Prostate gland (tissue), 2 donors: ENCODE results near the gene PEX3. TPM values are rescaled to one million over a fixed set of nuclear protein-coding genes. Genes with fewer than 3 reads are reported as not detected.
A peak's percentile ranks its signal among the peaks of the same experiment; 100 is the strongest.

Source experiments
- DNase-seq: peaks from one replicate; pipeline ENCODE4 v3.0.0-alpha.2; 2019; ENCODE audit warnings: low spot score
- H3K27ac ChIP-seq, 2 donors: fragments of 200-600 bp; sonication (generic); 2 replicates each; pipeline ENCODE4 v1.5.1; 2017 to 2019
- H3K27me3 ChIP-seq: fragments of 200-600 bp; sonication (generic); replicated peaks from 2 replicates; pipeline ENCODE4 v1.5.1; 2019; ENCODE audit not compliant: insufficient read depth
- H3K36me3 ChIP-seq, 2 donors: fragments of 200-600 bp; sonication (generic); 1 replicate in 1 of 2; 2 replicates in 1 of 2; pipeline versions ENCODE4 v1.5.1 to v1.8.1; 2017 to 2019
- H3K4me1 ChIP-seq: fragments of 200-600 bp; sonication (generic); replicated peaks from 2 replicates; pipeline ENCODE4 v1.5.1; 2019
- H3K4me3 ChIP-seq, 2 donors: fragments of 200-600 bp; sonication (generic); 2 replicates each; pipeline ENCODE4 v1.5.1; 2017 to 2019
- H3K9me3 ChIP-seq: fragments of 200-600 bp; sonication (generic); 2 replicates; pipeline ENCODE4 v1.5.1; 2017
- CTCF ChIP-seq, 4 experiments: fragments of 200-600 bp in 2 of 4; fragments of 450-650 bp in 2 of 4; sonication (generic) in 2 of 4; IDR thresholded peaks; 1 replicate in 3 of 4; 2 replicates in 1 of 4; pipeline ENCODE4 v1.5.1; 2016 to 2019; ENCODE audit warnings: antibody characterized with exemption in 4 of 4, mild to moderate bottlenecking in 2 of 4, moderate library complexity in 2 of 4
- POLR2A ChIP-seq: fragments of 450-650 bp; IDR thresholded peaks from one replicate; pipeline ENCODE4 v1.6.1; 2016; ENCODE audit warnings: antibody characterized with exemption, mild to moderate bottlenecking
- POLR2AphosphoS5 ChIP-seq: sonication (generic); formaldehyde crosslinking; IDR thresholded peaks from one replicate; pipeline ENCODE4 v1.6.1; 2017; ENCODE audit warnings: antibody characterized with exemption
- WGBS: methylation state at CpG from one replicate; pipeline ENCODE4 v1.1.5; 2018; 5-methylcytosine and 5-hydroxymethylcytosine counted together
- intact Hi-C: fragments of 100-400 bp; cut with DNase I; formaldehyde crosslinking; loops from one replicate; pipeline ENCODE4 v1.14.2; 2022
- total RNA-seq, 2 donors: library from RNA; depleted of rRNA; stranded (reverse); fragments of >200 nt; gene quantifications; one replicate each; pipeline ENCODE4 v1.1.0, GENCODE V29; 2016

The PEX3 gene
- total RNA-seq, 2 donors from 2014 or later = 16.0 to 23.7 TPM

- TF ChIP-seq POLR2A (peak; percentile 55), POLR2AphosphoS5 (peak; percentile 55), CTCF (IDR thresholded peaks at IDR 0.05) (peak in 1 of 4 experiments; percentile 3)
- 5% methylated on average over 58 of the region's 63 CpGs for WGBS
- H3K27me3 ChIP-seq = no peaks in the 10 kb centered on the region
- peak within 1 kb of the TSS; percentile 54 to 70 for H3K4me3 ChIP-seq
- intact Hi-C loops = no loop called here
- H3K36me3 ChIP-seq = no peaks in the 10 kb centered on the region
- H3K27ac ChIP-seq = peak within 1 kb of the TSS; percentile 75 to 79
- peak; percentile 67 for DNase-seq
- H3K4me1 ChIP-seq = no peaks in the 10 kb centered on the region
- no peaks in the 10 kb centered on the region for H3K9me3 ChIP-seq
These were observed 60.6 kb downstream of the PEX3 start, which contains the start of gene FUCA2 for GRCh38 chr6:143510991-143511891. FUCA2 (minus strand) TSS chr6:143511720; CDS start chr6:143511634, 86 bp downstream.

- H3K9me3 ChIP-seq = no peaks in the 10 kb centered on the region
- H3K27ac ChIP-seq = no peak overlapping the region
- TF ChIP-seq POLR2AphosphoS5 = no peak
- no peaks in the 10 kb centered on the region for H3K27me3 ChIP-seq
- DNase-seq = no peak
- no peaks in the 10 kb centered on the region for H3K4me1 ChIP-seq
- H3K4me3 ChIP-seq = no peak overlapping the region
- intact Hi-C loops = no loop called here
- 65% methylated on average over 4 of the region's 4 CpGs for WGBS
- H3K36me3 ChIP-seq = no peaks in the 10 kb centered on the region
These were observed 62.8 kb downstream of the PEX3 start for GRCh38 chr6:143513410-143513809.

- Histone ChIP-seq H3K36me3 (no peaks in the 10 kb centered on the region), H3K4me3 (no peak overlapping the region), H3K9me3 (no peaks in the 10 kb centered on the region), H3K27ac (no peak overlapping the region), H3K4me1 (no peaks in the 10 kb centered on the region), H3K27me3 (no peaks in the 10 kb centered on the region)
- WGBS = 65% methylated on average over 12 of the region's 12 CpGs
- intact Hi-C loops = no loop called here
- no peak for DNase-seq
- no peak for TF ChIP-seq POLR2A
- no peak for TF ChIP-seq CTCF (IDR thresholded peaks at IDR 0.05)
These were observed 64.6 kb downstream of the PEX3 start for GRCh38 chr6:143515061-143515760.

- TF ChIP-seq POLR2A (no peak), CTCF (IDR thresholded peaks at IDR 0.05) (no peak)
- H3K36me3 ChIP-seq = no peaks in the 10 kb centered on the region
- intact Hi-C loops = no loop called here
- no peaks in the 10 kb centered on the region for H3K27me3 ChIP-seq
- 72% methylated on average over 7 of the region's 7 CpGs for WGBS
- no peaks in the 10 kb centered on the region for H3K9me3 ChIP-seq
- H3K4me1 ChIP-seq = no peaks in the 10 kb centered on the region
- H3K27ac ChIP-seq = no peak overlapping the region
- H3K4me3 ChIP-seq = no peak overlapping the region
- DNase-seq = no peak
These were observed 65.3 kb downstream of the PEX3 start for GRCh38 chr6:143515766-143516355.

GRCh38 chr6:143516690-143517446 lies 66.3 kb downstream of the PEX3 start:
- intact Hi-C loops = no loop called here
- 64% methylated on average over 2 of the region's 2 CpGs for WGBS

More at GRCh38 chr6:143516690-143517446, 66.3 kb downstream of the PEX3 start:
- Histone ChIP-seq H3K4me3 (no peak overlapping the region), H3K4me1 (no peaks in the 10 kb centered on the region), H3K27ac (no peak overlapping the region), H3K27me3 (no peaks in the 10 kb centered on the region), H3K9me3 (no peaks in the 10 kb centered on the region), H3K36me3 (no peaks in the 10 kb centered on the region)
- TF ChIP-seq POLR2A (no peak), CTCF (IDR thresholded peaks at IDR 0.05) (no peak), POLR2AphosphoS5 (no peak)
- DNase-seq = no peak
